H1 (cell line): ENCODE measurements around the gene THRB. TPM values are rescaled to one million over a fixed set of nuclear protein-coding genes. Genes with fewer than 3 reads are reported as not detected.

ENCODE experiments used
- CTCF ChIA-PET: fragments of 300-600 bp; sonication (Branson Sonifier 250); formaldehyde crosslinking; loops from one replicate; lab custom pipeline; 2021; ENCODE audit not compliant: partially characterized antibody; lab: Charles Lee
- POLR2A ChIA-PET: fragments of 300-600 bp; sonication (Branson Sonifier 250); formaldehyde crosslinking; loops from one replicate; lab custom pipeline; 2021; ENCODE audit warnings: inconsistent platforms; ENCODE audit not compliant: partially characterized antibody; lab: Charles Lee
- DNase-seq, 2 experiments: peaks; one replicate each; pipeline versions ENCODE4 v3.0.0 to v3.0.0-alpha.2; 2010 to 2022; ENCODE audit warnings: low spot score in 2 of 2, low read depth in 1 of 2, mixed read lengths in 1 of 2
- FAIRE-seq: peaks from 2 replicates; lab custom pipeline; 2011; peaks lifted over from hg19 to GRCh38; lab: Jason Lieb, UNC
- H2AFZ ChIP-seq: 2 replicates; pipeline ENCODE4 v1.8.1; 2012; ENCODE audit warnings: low read length, inconsistent platforms
- H2AK5ac ChIP-seq: 2 replicates; pipeline ENCODE4 v1.6.1; 2013; ENCODE audit warnings: low read depth, low read length
- H2BK120ac ChIP-seq: replicated peaks from 2 replicates; pipeline ENCODE3; 2013; ENCODE audit warnings: low read depth, low read length, inconsistent platforms
- H2BK12ac ChIP-seq: 2 replicates; pipeline ENCODE4 v1.6.1; 2013; ENCODE audit warnings: low read depth, low read length
- H2BK15ac ChIP-seq: 2 replicates; pipeline ENCODE4 v1.6.1; 2013; ENCODE audit warnings: low read length
- H2BK20ac ChIP-seq: 2 replicates; pipeline ENCODE4 v1.6.1; 2013; ENCODE audit warnings: low read length
- H2BK5ac ChIP-seq: 2 replicates; pipeline ENCODE4 v1.6.1; 2013; ENCODE audit warnings: low read depth, low read length
- H3K14ac ChIP-seq: 2 replicates; pipeline ENCODE4 v1.6.1; 2013; ENCODE audit warnings: inconsistent platforms; ENCODE audit not compliant: insufficient read length
- H3K18ac ChIP-seq: 2 replicates; pipeline ENCODE4 v1.6.1; 2013; ENCODE audit warnings: low read length; ENCODE audit errors: extremely low read depth
- H3K23ac ChIP-seq: 2 replicates; pipeline ENCODE4 v1.6.1; 2013; ENCODE audit warnings: inconsistent platforms; ENCODE audit not compliant: insufficient read length
- H3K23me2 ChIP-seq: 2 replicates; pipeline ENCODE4 v1.6.1; 2013; ENCODE audit warnings: low read depth, low read length
- H3K27ac ChIP-seq: 2 replicates; pipeline ENCODE4 v1.6.1; 2011; ENCODE audit warnings: low read depth, low read length, inconsistent platforms
- H3K27me3 ChIP-seq, 4 experiments: replicated peaks in 1 of 4; 1 replicate in 1 of 4; 2 replicates in 3 of 4; pipeline versions ENCODE4 v1.6.1 to v1.8.1; 2011 to 2013; ENCODE audit warnings: low read length in 3 of 4, mild to moderate bottlenecking in 3 of 4, inconsistent platforms in 2 of 4, mixed read lengths in 2 of 4, moderate library complexity in 1 of 4; ENCODE audit not compliant: control insufficient read depth in 3 of 4, insufficient read depth in 3 of 4; ENCODE audit errors: extremely low read depth in 1 of 4
- H3K36me3 ChIP-seq, 4 experiments: 2 replicates each; pipeline versions ENCODE4 v1.6.1 to v1.8.1; 2011 to 2013; ENCODE audit warnings: mild to moderate bottlenecking in 4 of 4, low read length in 3 of 4, moderate library complexity in 2 of 4, control low read depth in 1 of 4, inconsistent platforms in 1 of 4; ENCODE audit not compliant: insufficient read depth in 4 of 4, control insufficient read depth in 2 of 4
- H3K4ac ChIP-seq: replicated peaks from 2 replicates; pipeline ENCODE3; 2013; ENCODE audit warnings: low read length, low read depth, mixed read lengths, inconsistent platforms; ENCODE audit not compliant: insufficient read length
- H3K4me1 ChIP-seq, 4 experiments: replicated peaks in 1 of 4; 1 replicate in 1 of 4; 2 replicates in 3 of 4; pipeline versions ENCODE4 v1.6.1 to v1.8.1; 2011 to 2013; ENCODE audit warnings: low read length in 3 of 4, inconsistent platforms in 2 of 4, mixed read lengths in 1 of 4; ENCODE audit not compliant: insufficient read depth in 4 of 4, control insufficient read depth in 3 of 4
- H3K4me2 ChIP-seq, 2 experiments: 2 replicates each; pipeline versions ENCODE4 v1.6.1 to v1.8.1; 2011 to 2013; ENCODE audit warnings: low read depth in 2 of 2, low read length in 2 of 2, control low read depth in 1 of 2, inconsistent platforms in 1 of 2, mild to moderate bottlenecking in 1 of 2; ENCODE audit not compliant: insufficient read depth in 1 of 2
- H3K4me3 ChIP-seq, 4 experiments: fragments of 200-600, 300-600 bp in 1 of 4; sonication (generic), shearing (Covaris generic), sonication (Bioruptor Twin) in 1 of 4; 2 replicates each; pipeline versions ENCODE4 v1.5.1 to v1.8.1; 2011 to 2016; ENCODE audit warnings: low read length in 4 of 4, low read depth in 3 of 4, control low read depth in 2 of 4, inconsistent platforms in 2 of 4, mild to moderate bottlenecking in 2 of 4, mixed read lengths in 1 of 4, moderate library complexity in 1 of 4; ENCODE audit not compliant: insufficient read depth in 2 of 4; ENCODE audit errors: extremely low read depth in 1 of 4
- H3K56ac ChIP-seq: replicated peaks from 2 replicates; pipeline ENCODE3; 2013; ENCODE audit warnings: low read depth, mild to moderate bottlenecking, mixed read lengths, low read length, inconsistent platforms; ENCODE audit not compliant: insufficient read length
- H3K79me1 ChIP-seq: 2 replicates; pipeline ENCODE4 v1.6.1; 2013; ENCODE audit warnings: low read depth, low read length, control low read depth
- H3K79me2 ChIP-seq, 2 experiments: 2 replicates each; pipeline versions ENCODE4 v1.6.1 to v1.8.1; 2012 to 2013; ENCODE audit warnings: low read length in 2 of 2, mild to moderate bottlenecking in 2 of 2, inconsistent platforms in 1 of 2; ENCODE audit not compliant: insufficient read depth in 2 of 2, control insufficient read depth in 1 of 2
- H3K9ac ChIP-seq, 4 experiments: replicated peaks in 1 of 4; 1 replicate in 1 of 4; 2 replicates in 3 of 4; pipeline versions ENCODE4 v1.6.1 to v1.8.1; 2011 to 2013; ENCODE audit warnings: low read depth in 3 of 4, low read length in 3 of 4, control low read depth in 2 of 4, mild to moderate bottlenecking in 2 of 4, moderate library complexity in 2 of 4, inconsistent platforms in 1 of 4; ENCODE audit errors: extremely low read depth in 1 of 4
- H3K9me3 ChIP-seq, 2 experiments: 2 replicates each; pipeline versions ENCODE4 v1.6.1 to v1.8.1; 2012 to 2013; ENCODE audit warnings: mild to moderate bottlenecking in 2 of 2, moderate library complexity in 2 of 2, control low read depth in 1 of 2, inconsistent platforms in 1 of 2, low read depth in 1 of 2, low read length in 1 of 2, mixed read lengths in 1 of 2; ENCODE audit not compliant: insufficient read depth in 2 of 2
- H4K20me1 ChIP-seq, 2 experiments: replicated peaks in 1 of 2; 2 replicates each; pipeline versions ENCODE3 to v1.8.1; 2011 to 2013; ENCODE audit warnings: inconsistent platforms in 2 of 2, low read length in 2 of 2, mild to moderate bottlenecking in 1 of 2; ENCODE audit not compliant: insufficient read depth in 2 of 2, control insufficient read depth in 1 of 2
- H4K5ac ChIP-seq: 2 replicates; pipeline ENCODE4 v1.6.1; 2013; ENCODE audit warnings: low read length, low read depth, mixed read lengths, inconsistent platforms; ENCODE audit not compliant: insufficient read length
- H4K8ac ChIP-seq: 2 replicates; pipeline ENCODE4 v1.8.0; 2013; ENCODE audit warnings: mild to moderate bottlenecking, moderate library complexity, low read length, inconsistent platforms; ENCODE audit not compliant: insufficient read depth; ENCODE audit errors: extremely low read depth
- H4K91ac ChIP-seq: replicated peaks from 2 replicates; pipeline ENCODE3; 2013; ENCODE audit warnings: low read length, mixed read lengths, inconsistent platforms; ENCODE audit not compliant: insufficient read length
- BACH1 ChIP-seq: IDR thresholded peaks from 2 replicates; pipeline ENCODE4 v1.6.1; 2012; ENCODE audit warnings: low read length, improper control_type of control experiment
- BCL11A ChIP-seq, 2 experiments: IDR thresholded peaks; one replicate each; pipeline ENCODE4 v1.6.1; 2011; ENCODE audit warnings: low read depth in 2 of 2, low read length in 2 of 2, mild to moderate bottlenecking in 2 of 2
- FOSL1 ChIP-seq: IDR thresholded peaks from 2 replicates; pipeline ENCODE4 v1.6.1; 2011; ENCODE audit warnings: mild to moderate bottlenecking, low read depth, low read length, moderate library complexity; ENCODE audit not compliant: insufficient read depth
- KDM1A ChIP-seq: fragments of 200-600, 300-600 bp; sonication (generic); IDR thresholded peaks from 2 replicates; pipeline ENCODE4 v1.7.1; 2016; ENCODE audit warnings: mild to moderate bottlenecking, low read length, borderline replicate concordance
- KDM5A ChIP-seq: fragments of 200-600 bp; IDR thresholded peaks from 2 replicates; pipeline ENCODE4 v1.7.1; 2012; ENCODE audit warnings: mild to moderate bottlenecking, low read length, inconsistent platforms, mixed read lengths
- NRF1 ChIP-seq: IDR thresholded peaks from 2 replicates; pipeline ENCODE4 v1.6.1; 2011; ENCODE audit warnings: mild to moderate bottlenecking, low read depth, low read length, improper control_type of control experiment
- RBBP5 ChIP-seq: IDR thresholded peaks from 2 replicates; pipeline ENCODE4 v1.7.1; 2012; ENCODE audit warnings: low read depth, mild to moderate bottlenecking, inconsistent platforms, low read length, moderate library complexity, borderline replicate concordance
- SIN3A ChIP-seq, 2 experiments: IDR thresholded peaks in 1 of 2; conservative IDR thresholded peaks in 1 of 2; 2 replicates each; pipeline ENCODE4 v1.6.1; 2011 to 2012; ENCODE audit warnings: low read length in 2 of 2, improper control_type of control experiment in 1 of 2, low read depth in 1 of 2, mild to moderate bottlenecking in 1 of 2
- SP1 ChIP-seq: IDR thresholded peaks from 2 replicates; pipeline ENCODE4 v1.6.1; 2011; ENCODE audit warnings: low read depth, low read length
- SP2 ChIP-seq: IDR thresholded peaks from 2 replicates; pipeline ENCODE4 v1.6.1; 2012; ENCODE audit warnings: mild to moderate bottlenecking, low read length, inconsistent platforms
- TAF7 ChIP-seq: optimal IDR thresholded peaks from 2 replicates; pipeline ENCODE3; 2011; ENCODE audit warnings: low read depth, mild to moderate bottlenecking, inconsistent platforms, low read length, moderate library complexity, borderline replicate concordance
- WGBS, 2 experiments: shearing (Covaris generic) in 1 of 2; methylation state at CpG; one replicate each; pipeline versions ENCODE4 v1.1.6 to v1.1.7; 2013 to 2015; ENCODE audit warnings: low lambda C conversion rate in 2 of 2, mixed read lengths in 2 of 2, inconsistent platforms in 1 of 2, low coverage in 1 of 2, missing lambda C conversion rate in 1 of 2; ENCODE audit not compliant: insufficient replicate concordance in 2 of 2, insufficient coverage in 1 of 2, insufficient read length in 1 of 2; ENCODE audit errors: extremely low coverage in 1 of 2, missing lambda C conversion rate in 1 of 2; 5-methylcytosine and 5-hydroxymethylcytosine counted together
- polyA plus RNA-seq, 7 experiments: library from polyadenylated mRNA; depleted of rRNA in 3 of 7; stranded (reverse) in 5 of 7; unstranded in 2 of 7; fragments of >200 nt in 5 of 7; fragments of 200-250 nt in 2 of 7; gene quantifications; 1 replicate in 5 of 7; 2 replicates in 1 of 7; 4 replicates in 1 of 7; pipeline versions ENCODE4 v1.2.1 to v1.2.3, GENCODE V29; 2011 to 2013; ENCODE audit warnings: missing spikeins in 2 of 7, mixed read lengths in 2 of 7
- total RNA-seq: library from RNA; stranded (reverse); fragmentation: NEBNext Ultra II Directional; extraction: Animal tissue kit (Norgen Biotek cat#: 25700); gene quantifications from 2 replicates; pipeline ENCODE4 v1.2.1, GENCODE V29; 2021
- TF ChIP-seq, protein P1 (sequence below): IDR thresholded peaks from 2 replicates; pipeline ENCODE4 v1.6.1; 2012; ENCODE audit warnings: inconsistent platforms

Gene THRB
- total and polyA plus RNA-seq, 2 of the 8 experiments (the other 6 are each of a cell fraction or from before 2014, with no cell fraction given) = 0.98 to 3.9 TPM

GRCh38 chr3:24139463-24140412, 354.9 kb downstream of the THRB start:
- no peak overlapping the region for H3K27ac ChIP-seq
- H3K4me3 ChIP-seq = no peak overlapping the region
- H3K23ac ChIP-seq = no peak overlapping the region
- DNase-seq = no peak
- H3K4me2 ChIP-seq = no peak overlapping the region
- H4K8ac ChIP-seq = no peak overlapping the region
- no peak overlapping the region for H2BK20ac ChIP-seq
- no peak overlapping the region for H3K9ac ChIP-seq
- H2BK5ac ChIP-seq = no peak overlapping the region
- H3K18ac ChIP-seq = no peak overlapping the region
- no peak overlapping the region for H3K4ac ChIP-seq
- H4K91ac ChIP-seq = no peak overlapping the region
- no peaks in the 10 kb centered on the region for H3K36me3 ChIP-seq
- no peaks in the 10 kb centered on the region for H3K9me3 ChIP-seq
- H3K4me1 ChIP-seq = no peaks in the 10 kb centered on the region
- no peak overlapping the region for H4K5ac ChIP-seq
- H3K56ac ChIP-seq = no peak overlapping the region
- no peak overlapping the region for H2AK5ac ChIP-seq
- no peaks in the 10 kb centered on the region for H3K27me3 ChIP-seq
- FAIRE-seq = no peak
- no peaks in the 10 kb centered on the region for H3K79me2 ChIP-seq
- H2BK12ac ChIP-seq = no peak overlapping the region
- no peak overlapping the region for H2AFZ ChIP-seq
- H2BK15ac ChIP-seq = no peak overlapping the region
- ChIA-PET CTCF (interaction anchor here (1.2 to 1.9 kb wide), 3 partner anchors 9 to 59 kb away, joined by 3 to 4 read pairs (median 3); no protein-coding TSS in a partner anchor), POLR2A (no interaction called here)
- H2BK120ac ChIP-seq = no peak overlapping the region
- H4K20me1 ChIP-seq = no peaks in the 10 kb centered on the region
- no peaks in the 10 kb centered on the region for H3K79me1 ChIP-seq
- no peak overlapping the region for H3K14ac ChIP-seq
- WGBS, 2 experiments = 89% methylated on average over 4 of the region's 4 CpGs; no CpG with 5 or more reads in 1 of the 2 experiments
- no peaks in the 10 kb centered on the region for H3K23me2 ChIP-seq
- TF ChIP-seq KDM1A = no peak
- TF ChIP-seq RBBP5 = no peak
- no peak for TF ChIP-seq SP2
- no peak for TF ChIP-seq SIN3A (conservative IDR thresholded peaks at IDR 0.05 in 1 of 2, IDR thresholded peaks at IDR 0.05 in 1 of 2; ENCODE audit: low read depth in 1 of 2, low read length in 2 of 2)
- no peak for TF ChIP-seq SP1
- TF ChIP-seq, protein P1, sequence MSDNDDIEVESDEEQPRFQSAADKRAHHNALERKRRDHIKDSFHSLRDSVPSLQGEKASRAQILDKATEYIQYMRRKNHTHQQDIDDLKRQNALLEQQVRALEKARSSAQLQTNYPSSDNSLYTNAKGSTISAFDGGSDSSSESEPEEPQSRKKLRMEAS = no peak
- no peak for TF ChIP-seq NRF1
- no peak for TF ChIP-seq KDM5A
- no peak for TF ChIP-seq BCL11A (IDR thresholded peaks at IDR 0.05; ENCODE audit: low read depth in 2 of 2, low read length in 2 of 2)
- TF ChIP-seq FOSL1 = no peak
- no peak for TF ChIP-seq BACH1
- TF ChIP-seq TAF7 = no peak
